GM19324 (cell line): ENCODE measurements around the gene NCAM1.

Source experiments
- ATAC-seq: cut with Tn5 transposase; IDR thresholded peaks from one replicate; pipeline ENCODE4 v1.9.1; 2021; ENCODE audit warnings: mild to moderate bottlenecking, moderate library complexity; ENCODE audit not compliant: unreplicated experiment, low FRiP score

Gene NCAM1

GRCh38 chr11:113161711-113162591 lies 200.7 kb downstream of the NCAM1 start:
- ATAC-seq, result no peak

GRCh38 chr11:113162592-113162962 lies 201.4 kb downstream of the NCAM1 start:
- ATAC-seq, result no peak

GRCh38 chr11:113163291-113164030 lies 202.2 kb downstream of the NCAM1 start:
- ATAC-seq, result no peak

DNA sequence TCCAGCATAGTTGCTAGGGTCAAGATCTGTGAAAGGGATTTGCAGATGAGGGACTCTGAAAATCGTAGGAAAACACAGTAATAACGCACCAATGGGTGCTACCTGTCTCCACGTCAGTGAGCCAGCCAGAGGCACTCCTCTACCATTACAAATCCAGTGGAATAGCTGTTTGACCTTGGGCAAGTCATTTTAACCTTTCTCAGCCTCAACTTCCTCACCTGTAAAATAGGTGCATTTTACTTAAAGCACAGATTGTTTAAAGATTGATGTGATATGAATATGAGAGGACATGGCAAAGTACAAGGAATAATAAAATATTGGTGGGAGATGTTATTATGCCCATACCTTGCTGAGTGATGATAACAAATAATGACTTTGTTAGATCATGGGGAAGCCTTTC lies 205.1 kb downstream of the NCAM1 start:
- no peak for ATAC-seq

DNA sequence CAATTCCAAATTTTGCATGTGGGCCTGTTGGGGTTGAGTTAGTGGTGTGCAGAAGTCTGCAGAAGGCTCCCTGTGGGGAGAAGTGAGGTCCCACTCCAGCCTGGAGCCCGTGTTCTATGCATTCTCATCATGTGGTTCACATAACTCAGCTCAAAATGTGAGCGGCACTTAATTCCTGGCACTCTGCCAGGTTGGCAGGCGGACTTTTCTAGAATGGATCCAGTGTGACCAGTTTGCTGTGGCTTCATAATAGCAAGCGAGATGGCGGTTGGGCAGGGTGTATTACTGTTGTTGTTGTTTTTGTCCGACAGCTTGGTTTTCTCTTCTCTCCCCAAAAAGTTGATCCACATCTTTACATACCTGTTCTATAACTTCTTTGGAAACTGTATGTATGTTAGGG lies 206.4 kb downstream of the NCAM1 start:
- no peak for ATAC-seq

DNA sequence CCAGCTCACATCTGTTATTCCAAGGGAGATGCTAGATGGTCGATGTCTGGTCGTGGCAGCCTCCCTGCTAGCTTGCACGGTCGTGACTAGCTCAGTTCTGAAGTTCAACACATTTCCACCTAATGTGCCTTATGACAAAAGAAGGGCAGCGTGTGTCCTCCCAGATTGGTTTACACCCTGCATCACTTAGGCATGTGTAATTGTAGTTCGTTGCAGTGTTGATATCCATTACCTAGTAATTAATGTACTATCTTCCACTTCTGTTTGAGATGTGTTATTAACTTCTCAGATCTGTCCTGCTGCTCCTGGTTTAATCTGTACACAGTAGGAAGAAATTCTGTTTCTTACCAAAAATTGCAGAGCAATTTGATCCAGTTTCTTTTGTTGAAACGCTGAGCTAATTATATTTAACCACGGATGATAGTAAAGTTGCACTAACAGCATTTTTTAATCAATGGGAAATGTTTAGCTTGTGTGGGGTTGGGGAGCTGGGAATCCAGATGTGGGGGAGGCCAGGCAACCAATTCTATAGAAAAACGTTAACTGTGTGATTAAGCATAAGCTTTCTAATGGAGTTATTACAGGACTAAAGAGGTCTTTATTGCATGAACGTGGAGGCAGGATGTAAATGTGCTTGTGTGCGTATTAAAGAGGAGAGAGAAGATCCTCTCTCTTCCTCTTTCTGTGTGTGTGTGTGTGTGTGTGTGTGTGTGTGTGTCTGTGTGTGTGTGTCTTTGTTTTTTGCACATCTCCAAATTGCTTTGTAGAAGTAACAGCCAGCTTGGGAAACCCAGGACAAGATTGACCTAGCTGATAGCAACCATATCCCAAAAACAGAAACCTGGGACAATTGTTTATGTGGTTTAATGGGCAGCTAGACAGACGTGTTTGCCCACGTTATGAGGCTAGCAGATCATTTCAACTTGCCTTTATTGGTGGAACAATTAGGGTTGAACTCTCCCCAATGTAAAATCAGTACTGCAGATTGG lies 207.4 kb downstream of the NCAM1 start:
- no peak for ATAC-seq

DNA sequence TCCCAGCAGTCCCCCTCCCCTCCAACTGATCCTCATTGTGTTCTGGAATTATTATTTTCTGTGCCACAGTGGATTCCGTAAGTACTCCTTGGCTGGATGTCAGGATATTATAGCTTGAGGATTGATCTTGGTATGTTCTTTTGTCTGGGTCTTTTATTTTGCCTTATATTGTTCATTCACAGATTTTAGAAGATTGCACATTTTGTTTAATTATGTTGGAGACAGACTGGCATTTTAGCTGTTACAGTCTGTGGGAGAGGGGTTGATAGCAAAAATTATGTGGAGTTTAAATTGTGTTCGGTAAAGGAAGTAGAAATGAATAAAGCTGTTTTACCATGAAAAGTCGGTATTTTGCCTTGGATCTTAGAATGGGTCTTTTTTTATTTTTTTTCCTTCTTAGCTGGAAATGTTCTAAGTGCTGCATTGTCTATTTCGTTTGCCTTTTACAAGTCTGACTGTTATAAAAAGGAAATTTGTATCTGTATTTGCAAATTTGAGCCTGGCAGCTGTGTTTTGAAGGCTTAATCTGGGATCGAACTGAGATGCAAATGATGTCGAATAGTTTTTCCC lies 211.2 kb downstream of the NCAM1 start:
- ATAC-seq, result no peak

- ATAC-seq, result no peak
These were observed 211.9 kb downstream of the NCAM1 start for GRCh38 chr11:113173126-113173525.

- no peak for ATAC-seq
These were observed 213.7 kb downstream of the NCAM1 start for GRCh38 chr11:113174882-113175281.

DNA sequence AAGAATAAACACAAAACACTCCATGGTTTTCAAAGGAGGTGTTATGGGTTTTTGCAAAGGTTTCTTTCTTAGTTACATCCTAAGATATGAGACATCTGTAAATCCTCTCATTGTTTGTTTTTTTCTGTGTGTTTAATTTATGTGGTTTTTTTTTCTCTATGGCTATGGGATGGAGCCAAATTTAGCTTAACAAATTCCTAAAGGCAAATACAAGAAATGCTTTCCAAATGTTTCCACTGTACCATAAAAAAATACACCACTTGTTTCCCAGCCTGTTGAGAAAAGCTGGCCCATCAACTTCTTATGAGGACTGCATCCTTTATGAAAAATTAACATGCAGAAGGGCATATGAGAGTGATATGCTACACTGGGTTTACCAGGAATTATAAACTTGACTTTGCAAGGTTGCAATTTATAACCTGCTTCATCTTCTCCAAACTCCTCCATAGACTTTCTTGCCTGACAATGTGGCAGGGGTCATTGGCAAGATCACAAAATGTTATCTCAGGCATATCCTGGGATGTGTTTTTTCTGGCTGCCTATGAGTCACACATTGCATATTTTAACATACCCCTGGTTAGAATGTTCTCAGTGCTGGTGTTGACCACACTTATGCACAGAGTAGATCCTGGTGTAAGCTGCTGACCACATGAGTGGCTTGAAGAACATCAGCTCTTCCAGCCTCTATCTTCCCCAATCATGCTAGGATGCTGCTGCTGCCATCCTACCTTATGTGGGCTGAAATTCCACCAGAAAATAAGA lies 215.6 kb downstream of the NCAM1 start:
- no peak for ATAC-seq

DNA sequence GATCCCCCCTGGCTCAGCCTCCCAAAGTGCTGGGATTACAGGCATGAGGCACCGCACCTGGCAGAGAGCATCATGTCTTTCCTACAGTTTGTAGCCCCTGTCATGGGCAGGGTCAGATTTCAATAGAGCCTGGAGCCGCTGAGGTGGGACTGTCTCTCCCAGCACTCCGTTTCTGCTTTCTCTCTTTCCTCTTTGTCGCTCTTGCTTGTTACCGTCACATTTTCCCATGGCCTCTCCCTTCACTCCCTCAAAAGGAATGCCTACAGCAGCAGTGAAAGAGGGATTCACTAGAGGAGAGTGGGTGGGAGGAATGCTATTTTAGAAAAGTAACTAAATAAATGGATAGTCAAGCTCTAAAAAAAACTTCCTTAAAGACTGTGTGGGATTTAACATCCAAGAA lies 216.5 kb downstream of the NCAM1 start:
- ATAC-seq, result no peak

DNA sequence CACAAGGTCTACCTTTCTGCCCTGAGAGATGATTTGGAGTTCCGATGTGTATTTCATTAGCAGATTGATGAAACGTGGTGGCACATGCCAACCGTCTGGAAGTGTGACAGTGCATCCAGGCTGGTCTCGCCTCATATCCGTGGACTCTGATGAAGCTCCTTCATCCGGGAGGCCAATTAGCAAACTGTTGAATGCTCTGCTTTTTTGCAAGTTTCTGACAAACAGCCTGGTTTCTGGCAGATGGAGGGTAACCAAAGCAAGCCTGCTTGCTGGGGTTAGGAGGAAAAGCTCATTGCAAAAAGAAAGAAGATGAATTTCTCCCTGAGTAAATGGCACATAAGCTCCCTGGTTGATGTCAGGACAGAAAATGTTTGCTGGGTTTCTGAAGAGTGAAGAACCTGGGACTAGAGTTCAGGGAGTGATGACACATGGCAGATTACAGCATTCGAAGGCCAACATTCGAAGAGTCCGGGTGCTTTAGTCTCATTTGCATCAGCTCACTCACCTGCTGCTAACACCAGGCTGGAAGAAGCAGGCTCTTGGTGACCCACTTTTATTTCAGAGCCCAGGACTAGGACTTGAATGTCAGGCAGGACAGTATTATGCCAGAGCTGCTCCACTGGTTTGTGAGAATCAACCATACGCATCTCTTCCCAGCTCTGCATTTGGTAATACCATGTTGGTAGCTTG lies 217.3 kb downstream of the NCAM1 start:
- no peak for ATAC-seq

DNA sequence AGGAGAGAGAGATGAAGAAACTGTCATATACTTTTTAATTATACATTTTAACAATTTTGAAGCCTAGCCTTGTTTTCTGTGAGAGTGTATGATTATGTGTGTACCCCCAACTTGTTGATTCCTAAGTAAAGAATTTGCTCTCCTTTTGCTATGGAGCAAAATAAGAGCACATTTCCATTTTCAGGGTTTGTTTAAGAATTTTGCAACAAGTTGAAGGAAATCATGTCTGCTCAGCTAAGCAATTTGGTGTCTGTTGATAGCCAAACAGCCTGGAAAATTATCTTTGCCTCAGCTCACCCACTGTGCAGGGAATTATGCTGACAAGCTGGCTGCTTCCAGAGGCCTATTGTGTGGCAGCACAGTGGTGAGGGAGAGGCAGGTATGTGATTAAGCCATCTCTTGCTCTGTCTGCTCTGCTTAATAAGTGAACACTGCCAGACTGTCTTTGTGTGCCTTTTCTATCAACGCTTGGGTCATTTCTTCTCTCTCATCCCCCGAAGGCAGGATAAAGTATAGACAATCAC lies 218.0 kb downstream of the NCAM1 start:
- ATAC-seq, result no peak

- no peak for ATAC-seq
These were observed 219.9 kb downstream of the NCAM1 start for GRCh38 chr11:113181094-113181493.

GRCh38 chr11:113182288-113182687 lies 221.1 kb downstream of the NCAM1 start:
- ATAC-seq, result no peak

DNA sequence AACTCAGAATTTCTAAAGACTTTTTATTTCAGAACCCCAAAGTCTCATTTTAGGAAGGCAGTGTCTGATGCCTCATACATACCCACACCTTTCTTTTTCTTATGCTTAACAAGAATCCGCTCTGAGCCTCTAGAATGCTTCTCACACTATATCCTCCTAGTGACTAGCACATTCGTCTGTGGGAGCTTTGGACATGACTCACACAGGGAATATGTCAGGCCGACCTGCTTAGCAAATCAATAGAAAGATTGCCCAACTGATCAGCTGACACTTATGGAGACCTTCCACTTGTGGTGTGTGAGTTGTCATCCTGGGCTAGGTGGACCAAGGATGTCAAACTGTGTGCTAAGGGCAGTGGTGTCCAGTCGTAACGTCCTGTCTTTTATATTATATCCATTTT lies 223.3 kb downstream of the NCAM1 start:
- ATAC-seq, result no peak

GRCh38 chr11:113188371-113188834 lies 227.2 kb downstream of the NCAM1 start:
- ATAC-seq, result no peak

DNA sequence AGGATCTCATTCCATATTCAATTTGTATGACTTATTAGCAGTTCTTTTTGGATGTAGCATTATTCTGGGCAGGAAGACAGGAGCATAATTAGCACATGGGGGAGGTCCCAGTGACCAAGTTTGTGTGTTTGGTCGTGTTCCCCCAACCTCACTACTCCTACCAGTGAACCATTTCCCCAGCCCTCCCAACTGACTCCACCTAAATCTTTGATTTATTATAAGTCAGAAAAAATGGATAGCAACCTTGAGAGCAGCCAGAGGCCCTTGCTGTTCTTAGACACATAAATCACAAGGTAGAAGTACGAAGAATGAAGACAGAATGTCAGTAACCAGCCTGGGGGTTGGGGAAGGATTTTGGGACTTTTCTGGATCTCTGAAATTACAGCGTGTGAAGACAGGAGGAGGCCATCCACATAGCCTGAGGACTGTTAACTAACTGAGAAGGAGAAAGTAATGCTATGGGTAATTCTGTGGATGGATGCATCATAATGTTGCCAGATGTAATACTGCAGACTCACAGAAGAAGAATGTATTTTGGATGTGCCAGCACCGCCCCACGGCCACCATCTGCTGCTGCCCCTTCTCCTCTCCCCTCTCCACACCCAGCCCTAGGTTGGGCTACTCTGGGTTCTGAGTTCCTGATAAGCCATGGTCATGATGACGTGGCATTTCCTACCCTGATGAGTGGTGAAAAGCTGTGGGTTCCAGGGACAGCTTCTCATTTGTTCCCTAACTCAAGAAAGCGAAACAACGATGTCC lies 228.9 kb downstream of the NCAM1 start:
- no peak for ATAC-seq
